LNCaP clone FGC (cell line): ENCODE measurements around the gene GP9.

ENCODE experiments used
- DNase-seq: peaks from one replicate; pipeline ENCODE4 v3.0.0-alpha.2; 2011; ENCODE audit warnings: low read depth
- H3K4me3 ChIP-seq: 2 replicates; pipeline ENCODE4 v1.5.1; 2011; ENCODE audit warnings: mild to moderate bottlenecking, low read depth, low read length, control low read depth
- TF ChIP-seq, protein P1 (sequence below): IDR thresholded peaks from 2 replicates; pipeline ENCODE4 v1.5.1; 2012; ENCODE audit warnings: mild to moderate bottlenecking; ENCODE audit not compliant: control insufficient read depth, insufficient read depth; ENCODE audit errors: extremely low read depth

GP9 gene

DNA sequence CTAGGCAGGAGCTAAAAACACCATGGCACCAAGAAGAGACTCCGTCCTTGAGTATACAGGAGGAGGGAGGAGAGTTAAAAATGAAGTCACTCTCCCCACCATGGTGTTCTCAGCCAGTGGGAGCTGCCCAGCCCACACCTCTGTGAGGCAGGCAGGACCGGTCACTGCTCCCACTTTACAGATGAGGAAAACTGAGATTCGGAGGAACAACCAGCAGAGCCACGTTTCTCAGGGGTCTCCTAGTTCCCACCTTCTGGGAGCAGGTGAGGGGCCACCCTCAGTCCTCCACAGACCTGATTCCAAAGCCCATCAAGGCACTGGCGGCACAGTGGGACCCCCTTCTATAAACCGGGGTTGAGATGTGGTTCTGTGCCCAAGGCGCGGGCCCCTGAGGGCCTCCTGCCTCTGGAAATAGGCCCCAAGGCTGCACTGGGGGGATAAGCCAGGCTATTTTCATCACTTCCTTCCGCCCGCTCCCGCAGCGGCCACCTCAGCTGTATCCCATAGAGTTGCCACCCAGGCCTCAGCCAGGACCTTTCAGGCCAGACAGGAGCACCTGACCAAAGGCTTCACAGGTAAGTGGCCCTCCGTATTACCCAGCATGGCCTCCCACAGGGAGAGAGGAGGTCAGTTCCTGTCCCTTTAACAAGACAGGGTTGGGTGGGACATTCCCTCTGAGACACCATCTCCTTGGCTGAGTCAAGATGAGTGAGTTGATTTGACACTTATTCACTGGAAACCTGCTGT, at the start of gene GP9:
Gene GP9 (plus strand): TSS at position 504 of the 747 bp plus-strand sequence. CDS start 961 bp downstream, outside the sequence.
- H3K4me3 ChIP-seq = no peak within 1 kb of the TSS
- no peak for DNase-seq
- TF ChIP-seq, protein P1, sequence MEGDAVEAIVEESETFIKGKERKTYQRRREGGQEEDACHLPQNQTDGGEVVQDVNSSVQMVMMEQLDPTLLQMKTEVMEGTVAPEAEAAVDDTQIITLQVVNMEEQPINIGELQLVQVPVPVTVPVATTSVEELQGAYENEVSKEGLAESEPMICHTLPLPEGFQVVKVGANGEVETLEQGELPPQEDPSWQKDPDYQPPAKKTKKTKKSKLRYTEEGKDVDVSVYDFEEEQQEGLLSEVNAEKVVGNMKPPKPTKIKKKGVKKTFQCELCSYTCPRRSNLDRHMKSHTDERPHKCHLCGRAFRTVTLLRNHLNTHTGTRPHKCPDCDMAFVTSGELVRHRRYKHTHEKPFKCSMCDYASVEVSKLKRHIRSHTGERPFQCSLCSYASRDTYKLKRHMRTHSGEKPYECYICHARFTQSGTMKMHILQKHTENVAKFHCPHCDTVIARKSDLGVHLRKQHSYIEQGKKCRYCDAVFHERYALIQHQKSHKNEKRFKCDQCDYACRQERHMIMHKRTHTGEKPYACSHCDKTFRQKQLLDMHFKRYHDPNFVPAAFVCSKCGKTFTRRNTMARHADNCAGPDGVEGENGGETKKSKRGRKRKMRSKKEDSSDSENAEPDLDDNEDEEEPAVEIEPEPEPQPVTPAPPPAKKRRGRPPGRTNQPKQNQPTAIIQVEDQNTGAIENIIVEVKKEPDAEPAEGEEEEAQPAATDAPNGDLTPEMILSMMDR = no peak

DNA sequence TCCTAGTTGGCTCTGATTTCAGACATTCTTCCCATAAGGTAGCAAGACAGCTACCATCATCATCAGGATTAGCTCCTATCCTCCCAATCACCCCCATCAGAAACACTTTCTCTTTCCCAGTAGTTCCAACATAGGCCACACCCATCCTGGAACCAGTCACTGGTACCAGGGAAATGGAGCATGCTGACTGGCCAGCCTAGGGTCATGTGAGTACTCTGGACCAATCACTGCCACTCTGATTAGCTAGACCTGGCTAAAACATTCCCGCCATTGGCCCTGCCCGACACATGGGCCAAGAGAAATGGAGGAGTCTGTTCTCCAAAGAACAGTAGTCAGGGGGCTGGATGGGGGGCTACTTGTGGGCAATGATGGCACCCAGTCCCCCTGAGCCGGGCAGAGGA, 47.1 kb upstream of the GP9 start:
- no peak overlapping the region for H3K4me3 ChIP-seq
- no peak for DNase-seq
- TF ChIP-seq, protein P1 = no peak

DNA sequence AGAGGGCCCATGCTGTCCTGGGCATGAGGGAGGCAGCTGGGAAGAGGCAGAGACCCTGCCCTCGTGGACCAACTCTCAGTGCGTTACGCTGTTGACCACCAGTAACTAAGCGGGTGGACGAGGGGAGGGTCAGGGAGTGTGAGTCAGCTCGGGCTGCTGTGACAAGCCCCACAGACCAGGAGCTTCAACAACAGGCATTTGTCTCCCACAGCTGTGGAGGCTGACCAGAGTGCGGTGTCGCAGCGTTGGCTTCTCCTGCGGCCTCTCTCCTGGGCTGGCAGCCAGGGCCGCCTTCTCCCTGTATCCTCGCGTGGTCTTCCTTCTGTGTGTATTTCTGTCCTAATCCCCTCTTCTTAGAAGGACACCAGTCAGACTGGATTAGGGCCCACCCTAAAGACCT, 46.4 kb upstream of the GP9 start:
- no peak for DNase-seq
- no peak overlapping the region for H3K4me3 ChIP-seq
- TF ChIP-seq, protein P1 = no peak

DNA sequence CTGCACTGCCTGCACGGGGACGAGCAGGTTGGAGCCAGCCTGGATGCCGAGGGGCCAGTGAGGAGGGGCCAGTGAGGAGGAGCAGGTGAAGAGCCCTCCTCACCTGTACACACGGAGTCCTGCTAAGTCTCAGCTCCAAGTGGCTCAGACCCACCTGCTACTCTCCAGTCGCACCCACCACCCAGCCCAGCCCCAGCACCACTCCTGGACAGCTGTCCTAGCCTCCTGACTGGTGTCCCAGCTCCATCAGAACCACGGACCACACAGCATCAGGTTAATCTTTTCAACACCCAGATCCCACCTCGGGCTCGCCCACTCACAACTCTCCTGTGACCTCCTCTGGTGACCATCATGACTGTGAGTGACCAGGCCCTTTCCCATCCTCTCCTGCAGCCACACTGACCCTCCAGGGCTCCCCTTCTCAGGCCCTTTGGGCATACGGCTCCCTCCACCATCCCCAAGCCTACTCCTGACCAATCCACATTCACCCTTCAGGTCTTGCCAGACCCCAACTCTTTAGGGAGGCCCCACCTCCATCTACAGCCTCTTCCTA, 45.7 kb upstream of the GP9 start:
- TF ChIP-seq, protein P1 = no peak
- H3K4me3 ChIP-seq = no peak overlapping the region
- DNase-seq = no peak

DNA sequence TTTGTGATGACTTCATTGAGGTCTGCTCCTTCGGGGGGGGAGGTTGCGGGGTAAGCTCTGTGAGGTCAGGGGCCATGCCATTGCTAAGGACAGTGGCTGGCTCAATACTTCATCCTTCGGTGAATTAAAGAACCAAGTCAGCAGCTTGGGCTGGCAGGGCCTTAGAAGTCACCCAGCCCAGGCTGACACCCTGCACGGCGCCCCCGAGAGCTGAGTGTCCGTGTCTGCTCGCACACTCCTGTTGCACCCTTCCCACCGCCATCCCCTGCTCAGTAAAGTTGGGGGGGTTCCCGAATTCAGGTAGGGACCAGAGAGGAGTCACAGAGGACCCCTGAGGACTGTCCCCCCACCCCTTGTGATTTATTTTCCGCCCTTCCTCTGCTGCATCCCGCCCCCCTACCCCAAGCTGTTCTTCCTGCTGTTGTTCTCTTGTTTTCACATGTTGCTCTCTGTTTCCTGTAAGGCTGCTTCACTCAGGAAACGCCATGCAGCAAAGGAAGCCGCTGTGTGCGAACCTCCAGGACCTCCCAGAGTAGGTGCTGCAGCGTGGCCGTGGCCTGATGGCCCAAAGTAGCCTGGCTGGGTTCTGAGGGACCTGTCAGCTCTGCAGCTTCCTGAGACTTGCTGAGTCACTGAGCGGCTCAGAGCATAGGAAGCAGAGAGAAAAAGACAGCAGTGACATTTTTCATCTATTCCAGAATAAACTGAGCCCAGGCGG, 45.0 kb upstream of the GP9 start:
- TF ChIP-seq, protein P1 = no peak
- no peak overlapping the region for H3K4me3 ChIP-seq
- no peak for DNase-seq

DNA sequence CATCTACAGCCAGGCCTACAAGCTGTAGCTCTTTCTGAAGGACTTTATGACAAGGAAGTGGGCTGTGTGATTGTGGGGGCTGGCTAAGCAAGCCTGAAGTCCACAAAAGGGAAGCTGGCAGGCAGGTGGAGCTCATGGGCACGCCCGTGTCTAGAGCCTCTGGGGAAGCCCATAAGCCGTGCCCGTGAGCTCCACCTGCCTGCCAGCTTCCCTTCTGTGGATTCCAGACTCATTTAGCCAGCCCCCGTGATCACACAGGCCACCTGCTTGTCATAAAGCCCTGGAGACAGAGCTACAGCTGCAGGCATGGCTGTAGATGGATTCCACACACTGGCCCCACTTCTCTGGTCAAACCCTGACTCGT, 44.2 kb upstream of the GP9 start:
- H3K4me3 ChIP-seq = no peak overlapping the region
- TF ChIP-seq, protein P1 = no peak

More for the DNA sequence above, 44.2 kb upstream of the GP9 start:
- no peak for DNase-seq
